GM12874 (cell line): ENCODE results near the gene AQR.

Experiments used
- CTCF ChIP-seq: IDR thresholded peaks from 2 replicates; pipeline ENCODE4 v1.5.1; 2011; ENCODE audit warnings: low read depth, mild to moderate bottlenecking, control low read depth, low read length, moderate library complexity; ENCODE audit not compliant: insufficient read depth

Gene AQR

GRCh38 chr15:34999906-35000305 lies 30.4 kb upstream of the AQR start:
- TF ChIP-seq CTCF: no peak

GRCh38 chr15:34994925-34995324 lies 25.4 kb upstream of the AQR start:
- TF ChIP-seq CTCF: no peak

- no peak for TF ChIP-seq CTCF
These were observed 24.3 kb upstream of the AQR start for GRCh38 chr15:34993877-34994276.

- no peak for TF ChIP-seq CTCF
These were observed 23.9 kb upstream of the AQR start for GRCh38 chr15:34993412-34993811.

GRCh38 chr15:34988027-34988902 lies 18.7 kb upstream of the AQR start, which contains the start of gene ZNF770:
ZNF770 (minus strand) TSS chr15:34988287; CDS start chr15:34983434, 4,853 bp downstream.
- TF ChIP-seq CTCF: no peak

- no peak for TF ChIP-seq CTCF
These were observed 18.1 kb upstream of the AQR start for GRCh38 chr15:34987609-34988026.

GRCh38 chr15:34986771-34987480 lies 17.4 kb upstream of the AQR start:
- TF ChIP-seq CTCF: no peak
